Activated CD8-positive, alpha-beta memory T cell treated with anti-CD3 and anti-CD28 coated beads, Interleukin-2, amount 50 U/mL, for 48 hours (primary cell): Measurements from ENCODE around the gene KIAA1143.

ENCODE experiments used
- DNase-seq: peaks from one replicate; pipeline ENCODE4 v3.0.0-alpha.2; 2020

The KIAA1143 gene

GRCh38 chr3:44761424-44762169 is at the start of gene KIAA1143, which contains the start of gene KIF15:
TSS of gene KIAA1143 (minus strand) at chr3:44761619. CDS start at chr3:44761602, 17 bp downstream.
TSS of gene KIF15 (plus strand) at chr3:44761794. CDS start at chr3:44761866, 72 bp downstream.
- DNase-seq: peak; percentile 99

GRCh38 chr3:44805960-44806359 is 44.5 kb upstream of the KIAA1143 start:
- DNase-seq: no peak

- no peak for DNase-seq
Measured at GRCh38 chr3:44803298-44803697, 41.9 kb upstream of the KIAA1143 start.

- no peak for DNase-seq
Measured at GRCh38 chr3:44802011-44802410, 40.6 kb upstream of the KIAA1143 start.

- DNase-seq: no peak
Measured at GRCh38 chr3:44795197-44795596, 33.8 kb upstream of the KIAA1143 start.

- no peak for DNase-seq
Measured at GRCh38 chr3:44782891-44783290, 21.5 kb upstream of the KIAA1143 start.

- DNase-seq: no peak
Measured at GRCh38 chr3:44772099-44772442, 10.7 kb upstream of the KIAA1143 start.

GRCh38 chr3:44771424-44772098 is 10.1 kb upstream of the KIAA1143 start:
- no peak for DNase-seq

GRCh38 chr3:44764248-44764647 is 2.8 kb upstream of the KIAA1143 start:
- no peak for DNase-seq

GRCh38 chr3:44762690-44763089 is 1.3 kb upstream of the KIAA1143 start:
- no peak for DNase-seq

GRCh38 chr3:44762170-44762677 is 805 bp upstream of the KIAA1143 start:
- DNase-seq: no peak

GRCh38 chr3:44761101-44761423 is 357 bp downstream of the KIAA1143 start:
- no peak for DNase-seq

- no peak for DNase-seq
Measured at GRCh38 chr3:44734646-44735168, 26.7 kb downstream of the KIAA1143 start.

GRCh38 chr3:44729384-44729910 is 32.0 kb downstream of the KIAA1143 start, which contains the start of gene ZNF501:
TSS of gene ZNF501 (plus strand) at chr3:44729635. CDS start at chr3:44734422, 4,787 bp downstream.
- DNase-seq: peak; percentile 92

- no peak for DNase-seq
Measured at GRCh38 chr3:44722103-44722401, 39.4 kb downstream of the KIAA1143 start.

GRCh38 chr3:44721231-44722102 is 40.0 kb downstream of the KIAA1143 start:
- DNase-seq: no peak

- peak; percentile 81 for DNase-seq
Measured at GRCh38 chr3:44712455-44713075, 48.9 kb downstream of the KIAA1143 start, which contains the start of gene ZNF502. TSS of gene ZNF502 (plus strand) at chr3:44712660. CDS start at chr3:44720262, 7,602 bp downstream.
